Myocyte (in vitro differentiated cells): ENCODE results near the gene TNIK. TPM values are rescaled to one million over a fixed set of nuclear protein-coding genes. Genes with fewer than 3 reads are reported as not detected.

Experiments used
- microRNA counts: library from miRNA; unstranded; fragments of <30 nt; microRNA quantifications from one replicate; lab custom pipeline; 2016
- microRNA-seq: library from miRNA; unstranded; fragments of <30 nt; microRNA quantifications from one replicate; pipeline ENCODE4, GENCODE V29; 2016
- total RNA-seq: library from RNA; depleted of rRNA; stranded (reverse); fragments of >200 nt; gene quantifications from 2 replicates; pipeline ENCODE4 v1.2.3, GENCODE V29; 2014

The TNIK gene
- total RNA-seq, 1 donor from 2014 or later = 6.7 TPM

MicroRNA genes within 50 kb of the gene (microRNA counts, 767-probe panel; counts per million panel counts)
- not detected for microRNA hsa-miR-569 (lab: Ali Mortazavi, UCI)

Small RNA genes lying within 50 kb of the gene (microRNA-seq; reads per million reads assigned to microRNA genes)
- gene MIR569 = not detected
